NT2/D1 (cell line): ENCODE measurements around the gene ITGA1.

Source experiments
- YY1 ChIP-seq: IDR thresholded peaks from 2 replicates; pipeline ENCODE4 v1.6.1; 2011; ENCODE audit not compliant: insufficient read length, insufficient read depth
- ZNF274 ChIP-seq: IDR thresholded peaks from 2 replicates; pipeline ENCODE4 v1.6.1; 2011; ENCODE audit warnings: mild to moderate bottlenecking, low read depth, low read length

DNA sequence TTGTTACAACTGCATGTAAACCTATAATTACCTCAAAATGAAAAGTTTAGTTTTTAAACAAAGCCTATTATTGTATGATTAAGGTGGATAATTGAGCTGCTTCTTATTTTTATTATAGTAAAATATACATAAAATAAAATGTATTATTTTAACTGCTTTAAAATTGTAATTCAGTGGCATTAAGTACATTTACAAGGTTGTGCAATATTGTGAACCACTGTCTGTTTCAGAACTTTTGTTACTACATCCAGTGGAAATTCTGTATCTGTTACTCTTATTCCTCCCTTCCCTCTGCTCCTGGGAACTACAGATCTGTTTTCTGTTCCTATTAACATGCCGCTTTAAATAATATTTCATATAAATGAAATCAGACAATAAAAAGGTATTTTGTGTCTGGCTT, 37.1 kb downstream of the ITGA1 start:
- TF ChIP-seq YY1: no peak
- TF ChIP-seq ZNF274: no peak
